ENCODE data around the gene TSPAN2.
A peak's percentile ranks its signal among the peaks of the same experiment; 100 is the strongest.

The TSPAN2 gene

GRCh38 chr1:115112496-115113375 is 23.4 kb upstream of the TSPAN2 start:
- DNase-seq = peak; percentile 37

GRCh38 chr1:115107516-115108260 is 18.4 kb upstream of the TSPAN2 start:
- DNase-seq = no peak

- no peak for DNase-seq
Observed at GRCh38 chr1:115105831-115106230, 16.5 kb upstream of the TSPAN2 start.

- no peak for DNase-seq
Observed at GRCh38 chr1:115099693-115100050, 10.4 kb upstream of the TSPAN2 start.

GRCh38 chr1:115098979-115099692 is 9.8 kb upstream of the TSPAN2 start:
- peak; percentile 95 for DNase-seq

- DNase-seq = no peak
Observed at GRCh38 chr1:115092175-115092574, 2.9 kb upstream of the TSPAN2 start.

GRCh38 chr1:115091572-115091971 is 2.3 kb upstream of the TSPAN2 start:
- DNase-seq = no peak

GRCh38 chr1:115090956-115091355 is 1.7 kb upstream of the TSPAN2 start:
- DNase-seq = no peak

GRCh38 chr1:115090540-115090939 is 1.2 kb upstream of the TSPAN2 start:
- no peak for DNase-seq

- no peak for DNase-seq
Observed at GRCh38 chr1:115090186-115090490, 835 bp upstream of the TSPAN2 start.

- DNase-seq = no peak
Observed at GRCh38 chr1:115088871-115089419, 358 bp downstream of the TSPAN2 start.

GRCh38 chr1:115088115-115088778 is 1.1 kb downstream of the TSPAN2 start:
- DNase-seq = no peak

- no peak for DNase-seq
Observed at GRCh38 chr1:115086176-115086830, 3.0 kb downstream of the TSPAN2 start.

- peak; percentile 53 for DNase-seq
Observed at GRCh38 chr1:115084902-115085511, 4.3 kb downstream of the TSPAN2 start.

GRCh38 chr1:115082949-115083348 is 6.4 kb downstream of the TSPAN2 start:
- DNase-seq = no peak

GRCh38 chr1:115078708-115079107 is 10.6 kb downstream of the TSPAN2 start:
- no peak for DNase-seq

- DNase-seq = no peak
Observed at GRCh38 chr1:115077984-115078330, 11.3 kb downstream of the TSPAN2 start.

GRCh38 chr1:115077286-115077983 is 11.9 kb downstream of the TSPAN2 start:
- DNase-seq = no peak

- no peak for DNase-seq
Observed at GRCh38 chr1:115076384-115076915, 12.9 kb downstream of the TSPAN2 start.

- no peak for DNase-seq
Observed at GRCh38 chr1:115074839-115075534, 14.3 kb downstream of the TSPAN2 start.

Data from central memory CD4-positive, alpha-beta T cell (primary cell).